ENCODE results near the gene DENND10. TPM values are rescaled to one million over a fixed set of nuclear protein-coding genes. Genes with fewer than 3 reads are reported as not detected.

DENND10 gene
- total RNA-seq, 1 donor from 2014 or later, result 48.1 TPM

GRCh38 chr10:119112056-119112455, 8.1 kb downstream of the DENND10 start:
- no peaks in the 10 kb centered on the region for H3K27me3 Mint-ChIP-seq (ENCODE audit: low read depth)

GRCh38 chr10:119113751-119114732, 10.1 kb downstream of the DENND10 start:
- H3K4me1 Mint-ChIP-seq, result no peaks in the 10 kb centered on the region
- no peak overlapping the region for H3K4me3 Mint-ChIP-seq
- TF ChIP-seq CTCF (conservative IDR thresholded peaks at IDR 0.05), result no peak
- H3K9me3 Mint-ChIP-seq, result no peaks in the 10 kb centered on the region
- no peaks in the 10 kb centered on the region for H3K27me3 Mint-ChIP-seq (ENCODE audit: low read depth)
- peak overlapping the region; percentile 83 for H3K27ac Mint-ChIP-seq (ENCODE audit: unreplicated experiment)
- no peak for DNase-seq (ENCODE audit: low read depth, low spot score)
- peaks cover 3% of the 10 kb centered on the region for H3K36me3 Mint-ChIP-seq (ENCODE audit: low read depth)

More at GRCh38 chr10:119112056-119112455, 8.1 kb downstream of the DENND10 start:
- no peaks in the 10 kb centered on the region for H3K4me1 Mint-ChIP-seq
- no peak for DNase-seq (ENCODE audit: low read depth, low spot score)
- no peak for TF ChIP-seq CTCF (conservative IDR thresholded peaks at IDR 0.05)
- peaks cover 4% of the 10 kb centered on the region for H3K36me3 Mint-ChIP-seq (ENCODE audit: low read depth)
- H3K27ac Mint-ChIP-seq (ENCODE audit: unreplicated experiment), result no peak overlapping the region
- no peak overlapping the region for H3K4me3 Mint-ChIP-seq
- H3K9me3 Mint-ChIP-seq, result no peaks in the 10 kb centered on the region

GRCh38 chr10:119115926-119116325, 12.0 kb downstream of the DENND10 start:
- no peak for TF ChIP-seq CTCF (conservative IDR thresholded peaks at IDR 0.05)
- no peak for DNase-seq (ENCODE audit: low read depth, low spot score)
- peaks cover 3% of the 10 kb centered on the region for H3K36me3 Mint-ChIP-seq (ENCODE audit: low read depth)
- no peak overlapping the region for H3K4me3 Mint-ChIP-seq
- H3K4me1 Mint-ChIP-seq, result no peaks in the 10 kb centered on the region
- no peaks in the 10 kb centered on the region for H3K9me3 Mint-ChIP-seq
- H3K27me3 Mint-ChIP-seq (ENCODE audit: low read depth), result no peaks in the 10 kb centered on the region
- no peak overlapping the region for H3K27ac Mint-ChIP-seq (ENCODE audit: unreplicated experiment)

- Mint-ChIP-seq H3K4me1 (no peaks in the 10 kb centered on the region), H3K36me3 (ENCODE audit: low read depth) (peaks cover 3% of the 10 kb centered on the region), H3K27ac (ENCODE audit: unreplicated experiment) (no peak overlapping the region), H3K9me3 (no peaks in the 10 kb centered on the region), H3K27me3 (ENCODE audit: low read depth) (no peaks in the 10 kb centered on the region), H3K4me3 (no peak overlapping the region)
- DNase-seq (ENCODE audit: low read depth, low spot score), result no peak
- TF ChIP-seq CTCF (conservative IDR thresholded peaks at IDR 0.05), result no peak
Measured at GRCh38 chr10:119116326-119116951, 12.5 kb downstream of the DENND10 start.

GRCh38 chr10:119118231-119118630, 14.3 kb downstream of the DENND10 start:
- H3K27me3 Mint-ChIP-seq (ENCODE audit: low read depth), result no peaks in the 10 kb centered on the region
- no peak overlapping the region for H3K4me3 Mint-ChIP-seq
- H3K9me3 Mint-ChIP-seq, result no peaks in the 10 kb centered on the region
- no peak overlapping the region for H3K27ac Mint-ChIP-seq (ENCODE audit: unreplicated experiment)
- TF ChIP-seq CTCF (conservative IDR thresholded peaks at IDR 0.05), result no peak
- no peaks in the 10 kb centered on the region for H3K4me1 Mint-ChIP-seq
- DNase-seq (ENCODE audit: low read depth, low spot score), result no peak
- peaks cover 6% of the 10 kb centered on the region for H3K36me3 Mint-ChIP-seq (ENCODE audit: low read depth)

Measured in neural crest cell (in vitro differentiated cells).